ENCODE data around the gene RIMBP3C.
A peak's percentile ranks its signal among the peaks of the same experiment; 100 is the strongest.
"Not testable (repeated sequence)": the region's sequence is repeated elsewhere in the genome, so short reads cannot be mapped to it uniquely, and the experiment has no call there.

Gene RIMBP3C

GRCh38 chr22:21571679-21572078, 20.4 kb upstream of the RIMBP3C start:
- DNase-seq: peak in 1 of 5 donors; percentile 18

GRCh38 chr22:21570398-21570797, 19.1 kb upstream of the RIMBP3C start:
- no peak for DNase-seq

GRCh38 chr22:21569459-21570170, 18.4 kb upstream of the RIMBP3C start:
- no peak for DNase-seq

GRCh38 chr22:21569076-21569427, 17.8 kb upstream of the RIMBP3C start:
- not testable (repeated sequence) for DNase-seq

- peak in 3 of 5 donors; percentile 7 to 33 (median 8) for DNase-seq
Observed at GRCh38 chr22:21568347-21569075, 17.2 kb upstream of the RIMBP3C start.

GRCh38 chr22:21567456-21568346, 16.4 kb upstream of the RIMBP3C start, which contains the start of gene UBE2L3:
UBE2L3 (plus strand) TSS chr22:21567714; CDS start chr22:21567745, 31 bp downstream.
- DNase-seq: peak; percentile 66 to 86 (median 79)

GRCh38 chr22:21564411-21564810, 13.2 kb upstream of the RIMBP3C start:
- no peak for DNase-seq

GRCh38 chr22:21563912-21564311, 12.7 kb upstream of the RIMBP3C start:
- no peak for DNase-seq

DNA sequence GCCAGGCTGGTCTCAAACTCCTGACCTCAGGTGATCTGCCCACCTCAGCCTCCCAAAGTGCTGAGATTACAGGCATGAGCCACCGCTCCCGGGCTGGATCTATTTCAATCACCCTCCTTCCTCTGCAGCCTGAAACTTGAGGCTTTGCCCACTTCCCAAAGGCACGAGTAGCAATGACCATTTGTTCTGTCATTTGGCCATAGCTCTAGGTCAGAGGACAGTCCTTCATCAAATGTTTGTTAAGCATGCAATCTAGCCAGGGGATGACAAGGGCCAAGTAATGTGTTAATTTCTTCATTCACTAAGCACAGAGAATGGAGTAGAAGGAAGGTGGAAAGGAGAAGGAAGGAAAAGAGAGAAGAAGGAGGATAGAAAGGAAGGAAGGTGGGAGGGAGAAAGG, 9.4 kb upstream of the RIMBP3C start:
- DNase-seq: not testable (repeated sequence)

GRCh38 chr22:21559345-21560125, 8.3 kb upstream of the RIMBP3C start:
- not testable (repeated sequence) for DNase-seq

- not testable (repeated sequence) for DNase-seq
Observed at GRCh38 chr22:21550678-21551047, 598 bp downstream of the RIMBP3C start.

DNA sequence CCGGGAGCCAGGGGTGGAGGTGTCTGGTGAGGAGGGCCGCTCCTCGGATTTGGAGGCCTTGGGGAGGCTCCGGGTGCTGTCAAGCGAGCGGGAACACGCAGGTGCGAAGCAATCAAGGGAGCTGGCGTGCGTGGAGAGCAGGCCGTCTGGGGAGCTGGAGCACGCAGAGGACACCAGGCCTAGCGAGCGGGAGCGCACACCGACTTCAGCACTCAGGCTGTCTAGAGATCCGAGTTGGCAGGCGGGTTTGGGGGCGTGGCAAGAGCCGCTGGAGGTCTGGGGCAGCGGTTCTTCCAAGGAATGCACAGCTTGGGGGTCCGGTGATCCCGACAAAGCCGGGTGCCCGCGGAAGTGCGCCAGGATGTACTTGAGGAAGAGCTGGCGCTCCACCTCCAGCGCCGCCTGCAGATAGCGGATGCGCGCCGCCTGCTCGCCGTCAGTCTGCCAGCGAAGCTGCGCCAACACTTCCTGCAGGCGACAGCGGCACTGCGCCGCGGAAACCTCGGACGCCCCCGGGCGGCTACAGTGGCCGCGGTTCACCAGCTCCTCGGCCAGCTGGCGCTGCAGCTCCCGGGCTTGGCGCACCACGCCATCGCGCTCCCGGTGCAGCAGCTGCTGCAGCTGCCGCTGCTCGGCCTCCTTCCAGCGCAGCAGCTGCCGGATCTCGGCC, 1.1 kb downstream of the RIMBP3C start:
- DNase-seq: not testable (repeated sequence)

DNA sequence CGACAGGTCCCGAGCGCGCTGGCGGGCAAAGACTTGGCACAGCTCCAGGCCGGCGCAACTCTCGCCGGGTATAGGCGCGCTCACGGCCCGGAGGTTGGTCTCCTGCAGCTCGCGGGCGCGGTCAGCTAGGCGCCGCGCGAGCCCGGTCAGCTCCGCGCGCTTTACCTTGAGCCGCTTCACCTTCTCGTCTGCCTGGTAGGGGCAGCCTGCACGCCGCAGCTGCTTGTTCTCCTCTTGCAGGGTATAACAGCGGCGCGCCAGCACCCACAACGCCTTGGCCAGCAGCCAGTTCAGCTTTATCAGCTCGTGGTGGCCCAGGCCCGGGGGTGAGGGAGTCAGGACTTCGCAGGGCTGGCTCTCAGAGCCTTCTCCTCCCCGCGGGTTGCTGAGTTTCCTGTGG, 1.7 kb downstream of the RIMBP3C start:
- DNase-seq: not testable (repeated sequence)

GRCh38 chr22:21544432-21545322, 6.6 kb downstream of the RIMBP3C start:
- not testable (repeated sequence) for DNase-seq

GRCh38 chr22:21539862-21540261, 11.4 kb downstream of the RIMBP3C start:
- not testable (repeated sequence) for DNase-seq

GRCh38 chr22:21532863-21533648, 18.2 kb downstream of the RIMBP3C start:
- DNase-seq: not testable (repeated sequence)

GRCh38 chr22:21531525-21531924, 19.7 kb downstream of the RIMBP3C start:
- DNase-seq: not testable (repeated sequence)

GRCh38 chr22:21526705-21527500, 24.4 kb downstream of the RIMBP3C start:
- DNase-seq: not testable (repeated sequence)
